ENCODE measurements around the gene MXD1. TPM values are rescaled to one million over a fixed set of nuclear protein-coding genes. Genes with fewer than 3 reads are reported as not detected.

The MXD1 gene
- total RNA-seq, 2 donors from 2014 or later: 4.2 to 8.0 TPM

GRCh38 chr2:69926849-69927515 is 12.1 kb downstream of the MXD1 start:
- H3K9me3 ChIP-seq: no peaks in the 10 kb centered on the region
- H3K4me1 ChIP-seq (replicated peaks): no peaks in the 10 kb centered on the region
- no peaks in the 10 kb centered on the region for H3K36me3 ChIP-seq
- intact Hi-C loops (cut with DNase I): no loop called here
- H3K4me3 ChIP-seq: no peak overlapping the region
- no peak for DNase-seq (ENCODE audit: low spot score)
- TF ChIP-seq POLR2AphosphoS5 (IDR thresholded peaks at IDR 0.05): no peak
- no peak for TF ChIP-seq POLR2A (IDR thresholded peaks at IDR 0.05)
- TF ChIP-seq CTCF (IDR thresholded peaks at IDR 0.05): no peak
- 62% methylated on average over 3 of the region's 3 CpGs for WGBS
- no peaks in the 10 kb centered on the region for H3K27me3 ChIP-seq (replicated peaks; ENCODE audit: insufficient read depth)
- H3K27ac ChIP-seq: no peak overlapping the region

- intact Hi-C loops (cut with DNase I): no loop called here
- TF ChIP-seq POLR2AphosphoS5 (IDR thresholded peaks at IDR 0.05) (no peak), POLR2A (IDR thresholded peaks at IDR 0.05) (no peak), CTCF (IDR thresholded peaks at IDR 0.05) (no peak)
- no peak for DNase-seq (ENCODE audit: low spot score)
- 77% methylated on average over 7 of the region's 7 CpGs for WGBS
- H3K4me3 ChIP-seq: no peak overlapping the region
- H3K9me3 ChIP-seq: no peaks in the 10 kb centered on the region
- no peaks in the 10 kb centered on the region for H3K4me1 ChIP-seq (replicated peaks)
- H3K27ac ChIP-seq: no peak overlapping the region
- no peaks in the 10 kb centered on the region for H3K27me3 ChIP-seq (replicated peaks; ENCODE audit: insufficient read depth)
- H3K36me3 ChIP-seq: peaks cover 0 to 3% of the 10 kb centered on the region in 2 donors
Observed at GRCh38 chr2:69931832-69932595, 17.1 kb downstream of the MXD1 start.

GRCh38 chr2:69932596-69932922 is 17.6 kb downstream of the MXD1 start:
- H3K27me3 ChIP-seq (replicated peaks; ENCODE audit: insufficient read depth): no peaks in the 10 kb centered on the region
- intact Hi-C loops (cut with DNase I): no loop called here
- no peak for DNase-seq (ENCODE audit: low spot score)
- TF ChIP-seq POLR2AphosphoS5 (IDR thresholded peaks at IDR 0.05) (no peak), POLR2A (IDR thresholded peaks at IDR 0.05) (no peak), CTCF (IDR thresholded peaks at IDR 0.05) (no peak)
- peaks cover 0 to 3% of the 10 kb centered on the region in 2 donors for H3K36me3 ChIP-seq
- no peaks in the 10 kb centered on the region for H3K4me1 ChIP-seq (replicated peaks)
- no peaks in the 10 kb centered on the region for H3K9me3 ChIP-seq
- H3K27ac ChIP-seq: no peak overlapping the region
- 59% methylated on average over 1 of the region's 1 CpG for WGBS
- H3K4me3 ChIP-seq: no peak overlapping the region

GRCh38 chr2:69933254-69933828 is 18.4 kb downstream of the MXD1 start:
- no peaks in the 10 kb centered on the region for H3K4me1 ChIP-seq (replicated peaks)
- intact Hi-C loops (cut with DNase I): no loop called here

More at GRCh38 chr2:69933254-69933828, 18.4 kb downstream of the MXD1 start:
- DNase-seq (ENCODE audit: low spot score): no peak
- H3K27me3 ChIP-seq (replicated peaks; ENCODE audit: insufficient read depth): no peaks in the 10 kb centered on the region
- no peaks in the 10 kb centered on the region for H3K9me3 ChIP-seq
- peaks cover 0 to 3% of the 10 kb centered on the region in 2 donors for H3K36me3 ChIP-seq
- TF ChIP-seq POLR2A (IDR thresholded peaks at IDR 0.05) (no peak), POLR2AphosphoS5 (IDR thresholded peaks at IDR 0.05) (no peak), CTCF (IDR thresholded peaks at IDR 0.05) (no peak)
- no peak overlapping the region for H3K4me3 ChIP-seq
- H3K27ac ChIP-seq: no peak overlapping the region

Data from prostate gland (tissue), 2 donors.